ENCODE results near the gene ACTR6. TPM values are rescaled to one million over a fixed set of nuclear protein-coding genes. Genes with fewer than 3 reads are reported as not detected.

The ACTR6 gene
- total RNA-seq, 3 donors from 2014 or later: 11.2 to 33.5 (median 21.0) TPM

DNA sequence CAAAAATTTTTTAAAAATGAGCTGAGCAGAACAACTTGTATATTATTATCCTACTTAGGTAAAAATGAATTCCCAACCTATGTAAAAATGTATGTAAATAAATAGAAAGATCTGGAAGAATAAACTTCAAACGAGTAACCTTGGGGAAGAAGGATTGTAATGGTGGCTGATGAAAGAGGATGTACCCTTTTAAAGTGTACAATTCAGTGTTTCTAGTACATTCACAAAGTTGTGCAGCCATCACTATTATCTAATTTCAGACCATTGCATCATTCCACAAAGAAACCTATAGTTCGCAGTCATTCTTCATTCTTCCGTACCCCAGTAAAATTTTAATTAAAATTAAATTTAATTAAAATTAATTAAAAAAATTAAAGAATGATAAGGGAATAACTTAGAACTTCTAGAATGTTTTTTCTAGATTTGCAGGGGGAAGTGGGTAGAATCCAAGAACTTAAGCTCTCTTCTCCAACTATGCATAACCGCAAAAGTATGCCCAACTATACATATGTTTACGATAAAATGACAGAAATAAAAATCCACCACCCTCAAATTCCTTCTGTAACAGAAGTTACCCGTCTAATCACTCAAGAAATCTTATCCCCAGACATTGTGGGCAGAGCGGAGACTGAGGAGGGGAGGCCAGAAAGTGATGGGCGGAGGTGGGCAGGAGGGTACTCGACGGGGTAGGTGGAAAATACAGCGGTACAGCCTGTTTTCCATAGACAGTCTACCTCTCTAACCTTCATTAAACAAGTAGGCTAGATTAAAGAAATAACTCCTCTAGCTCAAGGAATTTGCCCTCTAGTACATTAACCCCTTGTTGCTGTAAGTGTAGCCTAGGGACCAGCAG is 65.3 kb downstream of the ACTR6 start:
- TF ChIP-seq, protein P1, sequence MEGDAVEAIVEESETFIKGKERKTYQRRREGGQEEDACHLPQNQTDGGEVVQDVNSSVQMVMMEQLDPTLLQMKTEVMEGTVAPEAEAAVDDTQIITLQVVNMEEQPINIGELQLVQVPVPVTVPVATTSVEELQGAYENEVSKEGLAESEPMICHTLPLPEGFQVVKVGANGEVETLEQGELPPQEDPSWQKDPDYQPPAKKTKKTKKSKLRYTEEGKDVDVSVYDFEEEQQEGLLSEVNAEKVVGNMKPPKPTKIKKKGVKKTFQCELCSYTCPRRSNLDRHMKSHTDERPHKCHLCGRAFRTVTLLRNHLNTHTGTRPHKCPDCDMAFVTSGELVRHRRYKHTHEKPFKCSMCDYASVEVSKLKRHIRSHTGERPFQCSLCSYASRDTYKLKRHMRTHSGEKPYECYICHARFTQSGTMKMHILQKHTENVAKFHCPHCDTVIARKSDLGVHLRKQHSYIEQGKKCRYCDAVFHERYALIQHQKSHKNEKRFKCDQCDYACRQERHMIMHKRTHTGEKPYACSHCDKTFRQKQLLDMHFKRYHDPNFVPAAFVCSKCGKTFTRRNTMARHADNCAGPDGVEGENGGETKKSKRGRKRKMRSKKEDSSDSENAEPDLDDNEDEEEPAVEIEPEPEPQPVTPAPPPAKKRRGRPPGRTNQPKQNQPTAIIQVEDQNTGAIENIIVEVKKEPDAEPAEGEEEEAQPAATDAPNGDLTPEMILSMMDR (IDR thresholded peaks at IDR 0.05): no peak
- TF ChIP-seq POLR2A (IDR thresholded peaks at IDR 0.05) (no peak), POLR2AphosphoS5 (IDR thresholded peaks at IDR 0.05) (no peak)
- peak overlapping the region; percentile 96 to 99 for H3K27ac ChIP-seq
- H3K9me3 ChIP-seq: no peaks in the 10 kb centered on the region
- H3K27me3 ChIP-seq: no peaks in the 10 kb centered on the region
- H3K36me3 ChIP-seq: no peaks in the 10 kb centered on the region
- H3K4me1 ChIP-seq: peaks cover 0 to 14% of the 10 kb centered on the region in 2 donors
- intact Hi-C loops (cut with DNase I; ENCODE audit: low total_unique reads): no loop called here
- peak overlapping the region; percentile 93 to 97 (median 95) for H3K4me3 ChIP-seq
- DNase-seq (ENCODE audit: low spot score in 2 of 2): no peak

DNA sequence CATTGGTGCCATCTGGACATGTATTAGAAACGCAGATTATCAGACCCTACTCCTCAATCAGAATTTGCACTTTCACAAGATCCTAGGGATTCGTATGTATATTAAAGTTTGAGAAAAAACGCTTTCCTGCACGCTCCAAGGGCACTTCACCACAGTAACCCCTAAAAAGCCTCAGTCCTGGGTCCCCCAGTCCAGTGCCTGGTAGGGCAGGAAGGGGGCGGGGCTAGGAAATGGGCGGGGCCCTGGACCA is 65.9 kb downstream of the ACTR6 start:
- H3K27ac ChIP-seq: peak overlapping the region; percentile 96 to 99
- H3K4me3 ChIP-seq: peak overlapping the region; percentile 93 to 97 (median 95)
- TF ChIP-seq POLR2A (IDR thresholded peaks at IDR 0.05): no peak
- TF ChIP-seq, protein P1 (IDR thresholded peaks at IDR 0.05): no peak
- TF ChIP-seq POLR2AphosphoS5 (IDR thresholded peaks at IDR 0.05): no peak
- H3K36me3 ChIP-seq: no peaks in the 10 kb centered on the region
- H3K4me1 ChIP-seq: peaks cover 0 to 14% of the 10 kb centered on the region in 2 donors
- peak in 1 of 2 donors; percentile 89 for DNase-seq (ENCODE audit: low spot score in 2 of 2)
- no peaks in the 10 kb centered on the region for H3K27me3 ChIP-seq
- intact Hi-C loops (cut with DNase I; ENCODE audit: low total_unique reads): no loop called here
- H3K9me3 ChIP-seq: no peaks in the 10 kb centered on the region

DNA sequence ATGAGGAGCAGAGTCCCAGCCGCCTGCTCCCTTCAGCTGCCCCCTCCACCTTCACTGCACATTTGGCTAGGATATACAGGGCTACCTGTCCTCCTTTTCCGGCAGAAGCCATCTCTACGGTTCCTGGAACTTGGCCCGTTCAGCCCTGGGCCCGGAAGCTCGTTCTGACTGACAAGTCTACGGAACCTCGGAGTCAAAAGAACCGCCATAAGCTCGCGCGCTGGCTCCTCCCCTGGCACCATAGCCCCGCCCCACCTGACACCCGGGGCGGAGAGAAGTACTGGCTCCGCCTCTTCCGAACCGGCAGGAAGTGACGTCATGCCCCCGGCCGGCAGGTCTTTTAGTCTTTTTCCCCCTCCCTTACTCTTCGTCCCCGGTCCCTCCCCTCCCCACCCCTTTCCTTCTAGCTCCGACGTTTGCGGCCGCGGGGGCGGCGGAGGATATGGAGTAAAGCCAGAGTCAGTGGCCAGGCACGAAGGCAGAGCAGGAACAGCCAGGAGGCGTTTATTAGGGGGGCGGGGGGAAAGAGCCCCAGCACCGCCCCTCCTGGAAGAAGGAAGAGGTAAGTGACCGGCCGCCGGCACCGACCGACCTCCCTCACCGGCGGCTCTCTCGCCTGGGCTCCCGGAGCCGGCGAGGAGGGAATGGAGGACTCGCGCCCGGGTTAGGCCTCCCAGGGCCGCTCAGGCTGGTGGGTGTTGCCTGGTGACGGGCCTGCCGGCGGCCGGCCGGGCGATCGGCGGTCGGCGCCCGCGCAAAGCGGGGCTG is 66.4 kb downstream of the ACTR6 start, which contains the start of the genes DEPDC4 and SCYL2:
DEPDC4 (minus strand) TSS at position 245 of the 768 bp plus-strand sequence; CDS start at position 242, 3 bp downstream.
SCYL2 (plus strand) TSS at position 343 of the 768 bp plus-strand sequence. CDS start 15,794 bp downstream, outside the sequence.
- TF ChIP-seq, protein P1 (IDR thresholded peaks at IDR 0.05): no peak
- peak in 2 of 3 donors; percentile 61 to 80 for TF ChIP-seq POLR2AphosphoS5 (IDR thresholded peaks at IDR 0.05)
- no peak for TF ChIP-seq POLR2A (IDR thresholded peaks at IDR 0.05)
- H3K4me1 ChIP-seq: peaks cover 0 to 14% of the 10 kb centered on the region in 2 donors
- H3K9me3 ChIP-seq: no peaks in the 10 kb centered on the region
- H3K36me3 ChIP-seq: no peaks in the 10 kb centered on the region
- H3K27ac ChIP-seq: peak within 1 kb of the TSS; percentile 96 to 99
- intact Hi-C loops (cut with DNase I; ENCODE audit: low total_unique reads): no loop called here
- peak within 1 kb of the TSS; percentile 93 to 97 (median 95) for H3K4me3 ChIP-seq
- no peaks in the 10 kb centered on the region for H3K27me3 ChIP-seq
- DNase-seq (ENCODE audit: low spot score in 2 of 2): peak; percentile 94 to 96

DNA sequence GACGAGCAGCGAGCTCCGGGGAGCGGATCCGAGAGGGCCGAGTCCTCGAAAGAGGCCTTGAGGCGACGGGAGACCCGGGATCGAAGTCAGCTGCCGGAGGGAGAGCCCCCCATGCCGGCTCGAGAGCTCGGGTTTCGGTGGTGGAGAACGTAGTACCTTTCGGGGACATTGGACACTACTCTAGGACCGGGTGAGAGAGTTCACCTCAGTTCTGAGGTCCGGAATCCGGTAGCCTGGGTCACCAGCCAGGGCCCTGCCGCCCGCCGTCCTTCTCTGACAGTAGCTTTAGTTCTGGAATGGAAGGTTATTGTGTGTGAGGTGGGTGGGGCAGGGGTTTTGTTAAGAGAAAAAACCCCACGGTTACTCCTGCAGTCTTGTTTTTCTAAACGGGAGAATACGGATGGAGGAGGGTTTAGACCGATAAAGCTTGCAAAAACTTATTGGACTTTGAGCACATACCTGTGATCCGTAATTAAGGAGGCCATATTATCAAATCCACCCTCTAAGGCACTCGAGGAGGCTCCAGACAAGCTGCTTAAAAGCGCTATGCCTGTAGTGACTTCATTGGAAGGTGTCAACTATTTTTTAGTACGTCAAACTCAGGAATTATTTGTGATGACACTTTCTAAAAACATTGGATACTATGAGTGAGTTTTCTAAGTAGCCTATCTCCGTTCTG is 67.1 kb downstream of the ACTR6 start:
- intact Hi-C loops (cut with DNase I; ENCODE audit: low total_unique reads): no loop called here
- H3K4me1 ChIP-seq: peaks cover 0 to 14% of the 10 kb centered on the region in 2 donors
- H3K27ac ChIP-seq: peak overlapping the region; percentile 96 to 99
- H3K4me3 ChIP-seq: peak overlapping the region; percentile 93 to 97 (median 95)
- no peak for TF ChIP-seq POLR2A (IDR thresholded peaks at IDR 0.05)
- H3K9me3 ChIP-seq: no peaks in the 10 kb centered on the region
- no peaks in the 10 kb centered on the region for H3K36me3 ChIP-seq
- DNase-seq (ENCODE audit: low spot score in 2 of 2): no peak
- H3K27me3 ChIP-seq: no peaks in the 10 kb centered on the region

DNA sequence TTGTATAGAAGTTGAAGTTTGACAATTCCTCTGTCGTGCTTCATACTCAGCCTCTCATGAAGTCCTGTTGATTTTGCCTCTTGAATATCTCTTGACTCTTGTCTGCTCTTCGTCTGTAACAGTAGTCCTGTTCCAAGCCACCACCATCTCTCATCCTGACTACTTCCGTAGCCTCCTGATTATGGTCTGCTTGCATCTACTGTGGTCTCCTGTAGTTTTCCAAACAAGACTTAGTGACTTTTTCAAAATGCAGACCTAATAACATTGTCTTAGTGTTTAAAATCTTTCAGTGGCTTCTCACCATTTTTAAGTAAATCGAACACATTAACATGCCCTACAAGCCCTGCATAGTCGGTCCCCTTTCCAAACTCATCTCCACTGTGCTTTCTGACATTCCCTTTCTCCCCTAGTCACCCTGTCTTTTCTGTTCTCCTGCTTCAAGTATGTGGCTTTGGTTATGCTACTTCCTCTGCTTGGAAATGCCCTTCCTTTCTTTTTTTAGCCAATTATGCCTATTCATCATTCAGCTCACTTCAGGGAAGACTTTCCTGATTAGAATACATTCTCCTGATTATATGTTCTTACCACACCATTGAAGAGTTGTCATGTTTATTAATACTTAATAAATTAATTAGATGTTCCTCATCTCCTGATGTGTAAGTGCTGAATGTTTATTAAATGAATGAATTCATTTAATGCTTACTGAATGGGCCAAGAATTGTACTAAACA is 68.4 kb downstream of the ACTR6 start:
- H3K27me3 ChIP-seq: no peaks in the 10 kb centered on the region
- TF ChIP-seq, protein P1 (IDR thresholded peaks at IDR 0.05): no peak
- no peak for TF ChIP-seq POLR2AphosphoS5 (IDR thresholded peaks at IDR 0.05)
- no peak for TF ChIP-seq POLR2A (IDR thresholded peaks at IDR 0.05)
- H3K27ac ChIP-seq: peak overlapping the region; percentile 10 to 99
- peaks cover 0 to 14% of the 10 kb centered on the region in 2 donors for H3K4me1 ChIP-seq
- peak overlapping the region in 2 of 3 donors; percentile 93 to 95 for H3K4me3 ChIP-seq
- intact Hi-C loops (cut with DNase I; ENCODE audit: low total_unique reads): no loop called here
- no peak for DNase-seq (ENCODE audit: low spot score in 2 of 2)
- no peaks in the 10 kb centered on the region for H3K9me3 ChIP-seq
- no peaks in the 10 kb centered on the region for H3K36me3 ChIP-seq

Measured in breast epithelium (tissue), 4 donors.